T-helper 22 cell (primary cell): ENCODE results near the gene ACTN1.
"Not testable (repeated sequence)": the region's sequence is repeated elsewhere in the genome, so short reads cannot be mapped to it uniquely, and the experiment has no call there.

Experiments used
- DNase-seq: peaks from one replicate; pipeline ENCODE4 v3.0.0-alpha.2; 2020; ENCODE audit warnings: low read depth

Gene ACTN1

DNA sequence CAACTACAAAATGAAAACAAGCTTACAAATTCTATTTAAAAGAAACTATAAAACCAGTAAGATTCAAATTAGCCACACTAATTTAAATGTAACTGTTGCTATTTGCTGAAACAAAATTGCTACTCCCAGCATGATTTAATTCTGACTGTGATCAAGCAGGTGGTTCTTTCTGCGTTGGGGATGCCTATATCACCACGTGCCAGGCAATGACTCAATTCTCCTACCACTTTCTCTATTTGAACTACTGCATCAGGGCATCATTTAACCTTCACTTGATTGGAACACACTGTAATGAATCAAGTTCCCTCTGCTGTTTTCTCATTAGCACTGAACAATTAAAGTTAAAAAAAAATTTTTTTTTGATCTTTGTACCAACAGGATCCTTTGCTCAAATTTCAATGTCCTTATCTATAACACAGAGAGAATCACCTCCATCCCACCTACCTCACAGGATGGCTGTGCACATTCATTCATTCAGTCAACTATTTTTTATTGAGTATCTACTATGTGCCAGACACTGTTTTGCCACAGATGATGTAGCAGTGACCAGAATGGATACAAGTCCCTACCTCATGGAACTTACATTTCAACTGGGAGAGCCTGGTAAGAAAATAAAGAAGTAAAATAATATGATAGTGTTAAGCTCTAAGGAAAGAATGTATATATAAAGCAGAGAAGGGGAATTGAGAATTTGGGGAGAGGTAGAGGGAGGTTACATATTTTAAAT is 8.0 kb upstream of the ACTN1 start:
- DNase-seq: no peak

DNA sequence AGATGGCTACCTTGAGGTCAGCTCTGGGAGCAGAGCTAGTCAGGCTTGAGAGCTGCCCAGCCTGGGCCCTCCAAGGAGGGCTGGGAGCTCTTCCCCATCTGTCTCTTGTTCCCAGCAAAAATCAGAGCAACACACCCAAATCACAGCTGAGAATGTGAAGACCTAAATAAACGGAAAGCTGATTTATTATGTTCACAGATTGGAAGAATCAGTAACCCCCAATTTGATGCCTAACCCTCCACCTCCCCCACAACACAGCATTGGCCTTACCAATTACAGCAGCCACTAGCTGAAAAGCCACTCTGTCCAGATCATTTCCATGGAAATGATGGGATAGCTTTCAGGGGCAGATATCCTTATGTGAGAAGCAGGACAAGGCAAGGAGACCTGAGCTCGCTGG is 7.1 kb upstream of the ACTN1 start:
- no peak for DNase-seq

DNA sequence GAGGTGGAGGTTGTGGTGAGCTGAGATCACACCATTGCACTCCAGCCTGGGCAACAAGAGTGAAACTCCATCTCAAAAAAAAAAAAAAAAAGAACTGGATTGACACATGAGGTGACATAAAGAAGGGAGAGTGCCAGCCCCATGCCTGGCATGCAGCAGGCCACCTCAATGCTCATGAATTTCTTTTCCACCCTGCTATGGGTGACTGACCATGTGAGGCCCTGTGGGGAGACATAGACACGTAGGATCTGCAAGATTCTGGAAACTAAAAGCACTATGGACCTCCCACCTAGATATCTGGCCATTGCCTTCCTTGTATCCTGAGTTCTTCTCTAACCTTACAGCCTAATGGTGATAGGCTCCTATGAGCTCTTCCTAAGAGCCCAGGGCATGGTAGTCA is 5.6 kb upstream of the ACTN1 start:
- no peak for DNase-seq

DNA sequence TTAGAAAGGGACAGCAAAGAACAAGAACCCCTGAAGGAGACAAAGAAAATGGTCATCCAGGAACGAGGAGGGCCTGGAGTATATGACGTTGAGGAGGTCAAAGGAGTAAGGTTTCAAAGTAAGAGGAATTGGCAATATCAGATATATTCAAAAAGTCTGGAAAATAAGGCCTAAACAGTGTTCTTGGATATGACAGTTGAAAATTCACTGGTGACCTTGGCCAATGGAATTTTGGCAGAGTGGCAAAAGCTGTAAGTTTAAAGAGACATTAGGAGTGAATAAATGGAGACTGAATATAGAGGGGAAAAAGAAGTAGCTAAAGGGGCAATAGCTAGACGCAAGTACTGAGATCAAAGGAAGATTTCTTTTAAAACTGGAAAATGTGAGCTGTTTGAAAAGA is 4.1 kb upstream of the ACTN1 start:
- no peak for DNase-seq

DNA sequence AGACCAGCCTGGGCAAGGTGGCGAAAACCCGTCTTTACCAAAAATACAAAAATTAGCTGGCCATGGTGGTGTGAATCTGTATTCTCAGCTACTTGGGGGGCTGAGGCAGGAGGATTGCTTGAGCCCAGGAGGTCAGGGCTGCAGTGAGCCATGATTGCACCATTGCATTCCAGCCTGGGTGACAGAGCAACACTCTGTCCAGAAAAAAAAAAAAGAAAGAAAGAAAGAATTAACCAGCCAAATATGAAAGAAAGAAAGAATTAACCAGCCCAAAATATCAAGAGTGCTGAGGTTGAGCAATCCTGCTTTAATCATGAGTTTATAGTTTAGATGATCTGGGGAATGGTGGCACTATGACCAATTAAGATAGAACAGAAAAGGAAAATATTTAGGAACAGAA is 3.5 kb upstream of the ACTN1 start:
- DNase-seq: no peak

DNA sequence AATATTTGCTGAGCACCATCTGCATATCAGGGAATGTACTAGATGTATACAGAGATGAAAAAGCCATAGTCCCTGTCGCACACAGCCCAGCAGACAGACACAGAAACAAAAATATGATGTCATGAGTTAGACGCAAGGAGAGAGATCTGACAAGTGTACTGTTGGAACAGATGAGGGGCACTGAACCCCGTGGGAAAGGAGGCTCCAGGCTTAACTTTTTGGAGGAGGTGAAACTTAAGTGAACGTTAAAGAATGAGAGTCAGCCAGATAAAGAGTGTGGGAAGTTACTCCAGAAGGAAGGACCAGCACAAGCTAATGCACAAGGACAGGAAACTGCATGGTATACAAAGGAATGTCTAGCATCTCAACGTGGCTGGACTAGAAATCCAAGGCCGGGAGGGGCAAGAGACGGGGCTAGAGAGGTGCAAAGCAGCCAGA is 2.5 kb upstream of the ACTN1 start:
- no peak for DNase-seq

DNA sequence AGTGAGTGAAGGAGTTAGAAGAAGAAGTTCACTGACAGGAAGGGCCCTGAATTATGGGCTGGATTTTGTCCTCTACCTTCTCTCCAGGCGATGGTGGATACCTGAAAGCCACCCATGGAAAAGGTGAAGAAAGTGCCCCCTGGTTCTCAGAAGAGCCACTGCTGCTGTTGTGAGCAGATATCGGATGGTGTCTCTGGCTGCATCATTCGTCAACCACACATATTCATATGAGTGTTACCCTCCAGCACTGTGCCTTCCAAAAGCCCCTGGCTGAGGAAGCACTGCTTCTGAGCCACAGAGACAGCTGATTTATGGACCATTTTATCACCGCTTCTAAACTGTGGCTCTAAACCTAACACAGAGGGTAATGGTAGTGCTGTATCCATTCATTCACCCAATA is 2.0 kb upstream of the ACTN1 start:
- DNase-seq: no peak

DNA sequence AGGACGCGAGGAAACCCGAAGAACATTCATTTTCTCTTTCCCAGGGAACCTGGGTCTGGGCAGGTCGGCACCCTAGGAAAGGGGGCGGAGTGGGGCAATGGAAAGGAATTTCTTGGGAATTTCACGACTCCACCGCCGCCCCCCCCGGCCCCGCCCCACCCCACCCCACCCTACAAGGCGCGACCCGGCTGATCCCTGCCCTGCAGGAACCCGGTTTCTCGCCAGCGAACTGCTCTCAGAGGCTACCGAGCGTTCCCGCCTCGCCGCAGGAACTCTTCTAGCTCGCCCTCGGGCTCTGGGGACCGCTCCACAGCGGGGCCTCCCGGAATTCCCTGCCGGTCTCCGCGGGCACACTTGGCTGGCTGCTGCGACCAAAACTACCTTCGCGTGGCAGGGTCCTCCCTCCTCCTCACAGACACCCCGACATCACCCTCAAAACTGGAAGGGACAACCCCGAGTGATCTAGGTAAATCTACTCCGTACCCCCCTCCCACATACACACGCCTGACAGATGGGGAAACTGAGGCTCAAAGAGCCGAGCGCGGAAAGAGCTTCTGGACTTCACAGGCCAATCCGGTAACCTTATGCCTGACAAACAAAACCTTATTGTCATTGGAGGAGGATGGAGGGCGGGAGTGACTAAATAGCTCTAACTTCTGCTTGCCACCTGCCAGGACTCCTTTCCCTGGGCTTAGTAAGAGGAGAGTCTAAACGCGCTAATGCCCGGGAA is 785 bp upstream of the ACTN1 start:
- DNase-seq: no peak

DNA sequence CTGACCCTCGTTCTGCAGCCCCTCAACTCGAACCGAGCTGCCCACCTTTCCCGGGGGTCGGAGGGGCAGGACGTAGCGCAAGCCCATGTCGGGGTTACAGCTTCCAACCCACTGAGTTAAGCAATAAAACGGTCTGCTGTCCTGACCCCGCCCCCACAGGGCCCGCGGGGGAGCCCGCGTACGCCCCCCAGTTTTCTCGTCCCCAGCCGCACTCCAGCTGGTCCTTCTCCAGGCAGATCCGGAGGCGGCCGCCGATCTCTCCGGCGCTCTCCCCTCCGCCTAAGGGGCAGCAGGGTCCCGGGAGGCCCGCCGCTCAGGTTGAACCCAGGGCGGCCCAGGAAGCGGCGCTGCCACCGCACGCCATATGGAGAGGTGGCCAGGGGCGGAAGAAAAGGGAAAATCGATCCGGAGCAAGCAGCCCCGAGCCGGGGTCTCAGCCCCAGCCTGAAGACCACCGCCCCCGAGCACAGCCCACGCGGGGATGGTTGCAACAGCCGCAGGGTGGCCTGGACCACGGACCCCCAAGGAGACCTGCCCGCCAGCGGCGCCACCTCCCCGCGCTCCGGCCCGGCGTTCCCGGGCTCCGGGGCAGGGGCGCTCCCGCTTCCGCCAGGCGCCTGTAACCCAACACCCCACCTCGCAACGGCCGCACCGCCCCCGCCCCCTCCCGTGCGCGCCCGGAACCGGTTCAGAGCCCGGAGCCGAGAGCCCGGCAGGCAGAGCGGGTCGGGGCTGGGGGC is 760 bp downstream of the ACTN1 start:
- no peak for DNase-seq

DNA sequence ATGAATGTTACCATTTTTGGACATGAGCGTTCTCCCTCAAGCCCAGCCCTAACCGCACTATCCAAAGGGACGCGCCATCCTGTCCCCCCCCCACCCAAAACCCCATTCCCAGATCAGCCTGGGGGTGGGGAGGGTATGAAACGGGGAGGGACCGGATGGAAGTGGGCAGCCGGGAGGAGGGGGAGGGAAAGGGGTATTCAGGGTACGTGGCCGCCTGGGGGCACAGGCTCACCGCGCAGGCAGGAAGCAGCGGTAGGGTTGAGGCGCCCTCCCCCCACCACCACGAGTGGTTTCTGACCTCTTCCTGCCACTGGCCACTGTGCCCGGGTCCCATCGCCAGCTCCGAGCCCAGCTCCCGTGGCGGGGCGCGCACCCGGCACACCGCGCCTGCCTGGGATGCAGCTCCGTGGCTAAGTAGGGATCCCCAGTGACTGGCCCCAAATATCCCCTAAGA is 1.4 kb downstream of the ACTN1 start:
- DNase-seq: no peak

DNA sequence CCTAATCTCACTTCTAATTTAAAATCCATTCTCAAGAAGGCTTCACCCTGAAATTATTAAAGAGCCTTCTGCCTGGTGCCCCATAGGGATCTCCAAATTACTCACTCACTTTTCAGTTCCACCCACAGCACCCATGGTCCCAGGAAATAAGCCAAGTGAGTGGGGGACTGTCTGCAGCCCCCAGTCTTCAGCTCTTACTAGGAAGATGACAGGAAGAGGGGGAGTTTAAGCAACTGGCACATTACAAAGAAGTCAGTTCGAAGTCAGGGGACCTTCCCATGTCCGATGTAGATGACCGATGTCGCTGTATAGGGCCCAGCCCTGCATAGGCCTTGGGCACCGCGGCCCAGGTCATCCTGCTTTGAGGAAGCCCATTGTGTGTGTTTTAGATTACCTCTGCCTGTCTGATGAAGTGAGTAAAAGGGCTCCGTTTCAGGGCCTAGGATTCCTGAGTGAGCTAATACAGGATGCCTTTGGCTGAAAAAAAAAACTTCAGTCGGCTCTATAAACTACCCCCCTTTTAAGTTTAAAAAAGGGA is 1.9 kb downstream of the ACTN1 start:
- DNase-seq: no peak

DNA sequence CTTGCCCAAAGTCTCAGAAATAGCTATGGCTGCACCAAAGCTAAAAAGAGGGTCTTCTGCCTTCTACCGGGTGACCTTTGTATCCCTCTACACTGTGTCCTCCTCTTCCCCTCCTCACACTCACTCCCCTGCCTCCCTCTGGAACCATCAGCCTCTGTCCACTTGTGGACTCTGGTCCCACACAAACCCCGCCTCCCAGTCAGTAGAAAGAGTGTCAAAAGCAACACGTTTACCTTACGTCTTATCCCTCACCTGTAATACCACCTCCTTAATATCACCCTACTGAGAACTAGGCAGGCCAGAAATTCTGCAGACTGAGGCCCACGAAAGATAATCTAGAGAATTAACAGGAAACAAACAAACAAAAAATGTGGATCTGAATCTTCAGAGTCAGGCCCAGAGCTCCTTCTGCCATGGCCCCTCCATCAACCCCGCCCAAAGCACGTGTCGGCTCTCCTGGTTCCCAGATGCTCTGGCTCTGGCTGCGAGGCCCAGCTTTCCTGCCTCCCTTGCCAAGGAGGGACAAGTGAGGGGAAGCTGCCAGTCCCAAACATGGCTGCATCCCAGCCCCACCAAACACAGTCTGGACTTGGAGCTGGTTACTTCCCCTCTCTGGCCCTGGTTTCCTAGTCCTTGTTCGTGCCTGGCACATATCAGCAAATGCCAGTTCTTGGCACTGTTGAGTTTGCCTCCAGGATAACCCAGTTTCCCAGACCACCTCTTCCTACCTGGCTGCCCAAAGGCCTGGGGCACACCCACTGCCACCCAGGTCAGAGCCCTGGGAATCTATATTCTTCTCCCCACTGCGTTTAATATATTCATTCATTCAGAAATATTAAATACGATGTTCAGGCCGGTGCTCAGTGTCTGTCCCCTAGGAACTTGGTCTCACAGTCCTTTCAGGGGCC is 2.7 kb downstream of the ACTN1 start:
- no peak for DNase-seq

DNA sequence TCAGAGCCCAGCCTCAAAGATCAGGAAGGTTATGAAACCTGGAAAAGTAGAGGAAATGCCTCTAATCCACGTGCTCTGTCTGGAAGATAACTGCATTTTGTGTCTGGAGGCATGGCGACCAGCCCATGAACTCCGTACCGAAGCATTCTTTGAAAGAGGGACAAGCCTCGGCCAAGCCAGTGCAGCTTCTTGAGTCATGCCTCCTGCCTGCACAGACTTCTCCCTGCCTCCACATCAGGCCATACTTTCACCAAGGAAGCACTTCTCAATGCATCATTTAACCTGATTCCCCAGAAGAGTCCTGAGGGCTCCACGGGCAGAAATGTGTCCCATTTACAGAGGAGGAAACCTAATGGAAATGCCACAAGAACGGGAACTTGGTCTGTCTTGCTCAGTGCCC is 3.4 kb downstream of the ACTN1 start:
- no peak for DNase-seq

DNA sequence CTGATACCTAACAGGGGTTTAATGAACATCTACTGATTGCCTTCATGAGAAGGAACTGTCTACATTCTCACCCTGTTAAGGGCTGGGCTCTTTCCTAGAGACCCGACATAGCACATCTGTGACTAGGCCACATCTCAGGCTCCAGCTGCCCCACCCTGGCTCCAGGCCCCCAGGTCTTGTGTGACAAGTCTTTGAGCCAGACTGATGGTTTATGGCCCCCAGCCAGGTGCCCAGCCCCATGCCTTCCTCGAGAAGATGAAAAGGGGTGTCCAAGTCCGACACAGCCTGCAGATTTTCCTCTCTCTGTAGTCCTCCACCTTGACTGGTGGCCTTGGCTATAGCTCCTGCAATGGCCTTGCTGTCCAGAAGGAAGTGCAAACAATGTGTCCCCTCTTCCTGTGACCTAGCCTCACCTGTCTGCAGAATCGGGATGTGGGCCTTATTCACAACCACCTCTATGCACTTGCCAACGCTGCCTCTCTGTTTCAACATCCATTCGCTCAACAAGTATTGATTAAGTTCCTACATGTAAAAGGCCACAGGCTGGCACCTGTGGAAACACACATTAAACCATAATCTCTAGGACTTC is 4.2 kb downstream of the ACTN1 start:
- no peak for DNase-seq

DNA sequence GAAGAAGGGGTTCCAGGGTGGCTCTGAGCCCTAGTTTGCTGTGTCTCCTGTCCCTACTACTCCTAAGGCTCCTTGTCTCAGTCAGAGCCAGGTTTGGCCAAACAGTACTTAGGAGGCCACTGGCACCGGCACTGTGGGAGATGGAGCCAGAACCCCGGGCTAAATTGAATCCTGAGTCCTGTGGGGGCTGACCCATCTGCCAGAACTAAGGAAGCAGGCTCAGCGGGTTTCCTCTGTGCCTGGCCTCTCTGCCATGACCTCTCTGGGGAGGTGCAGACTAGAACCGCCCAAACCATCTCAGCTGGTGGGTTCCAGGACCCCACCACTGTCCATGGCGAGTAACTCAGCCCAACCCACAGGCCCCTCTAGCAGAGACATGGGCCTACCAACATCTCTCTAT is 5.5 kb downstream of the ACTN1 start:
- no peak for DNase-seq

DNA sequence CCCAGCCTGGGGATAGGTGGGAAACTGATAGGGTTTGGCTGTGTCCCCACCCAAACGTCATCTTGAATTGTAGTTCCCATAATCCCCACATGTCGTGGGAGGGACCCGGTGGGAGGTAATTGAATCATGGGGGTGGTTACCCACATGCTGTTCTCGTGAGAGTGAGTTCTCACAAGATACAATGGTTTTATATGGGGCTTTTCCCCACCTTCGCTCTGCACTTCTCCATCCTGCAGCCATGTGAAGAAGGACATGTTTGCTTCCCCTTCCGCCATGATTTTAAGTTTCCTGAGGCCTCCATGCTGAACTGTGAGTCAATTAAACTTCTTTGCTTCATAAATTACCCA is 5.9 kb downstream of the ACTN1 start:
- DNase-seq: not testable (repeated sequence)

DNA sequence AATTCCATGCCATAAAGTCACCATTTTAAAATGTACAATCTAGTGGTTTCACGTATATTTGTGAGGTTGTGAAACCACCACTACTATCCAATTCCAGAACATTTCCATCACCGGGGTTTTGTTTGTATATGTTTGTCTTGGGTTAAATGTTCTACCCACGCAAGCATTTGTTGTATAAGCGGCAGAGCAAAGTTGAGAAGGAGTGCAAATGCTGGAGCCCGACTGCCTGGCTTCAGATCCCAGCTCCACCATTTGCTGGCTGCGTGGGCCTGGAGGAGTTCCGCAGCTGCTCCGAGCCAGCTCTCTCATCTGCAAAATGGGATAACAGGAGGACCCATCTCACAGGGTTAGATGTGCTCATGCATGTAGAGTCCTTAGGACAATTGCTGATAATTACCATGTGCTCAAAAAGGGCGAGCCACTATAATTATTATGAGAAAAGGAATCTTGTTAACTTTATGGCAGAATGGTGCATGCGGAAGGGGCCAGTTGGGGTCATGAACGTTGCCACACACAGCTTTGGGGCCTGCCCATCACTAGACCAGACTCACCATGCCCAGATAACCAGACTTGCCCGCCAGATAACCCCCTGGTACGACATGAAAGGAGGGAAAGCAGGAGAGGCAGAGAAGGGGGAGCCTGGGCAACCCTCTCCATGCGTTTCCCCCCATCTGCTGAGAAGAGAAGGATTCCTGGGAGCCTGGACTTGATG is 6.4 kb downstream of the ACTN1 start:
- DNase-seq: no peak

DNA sequence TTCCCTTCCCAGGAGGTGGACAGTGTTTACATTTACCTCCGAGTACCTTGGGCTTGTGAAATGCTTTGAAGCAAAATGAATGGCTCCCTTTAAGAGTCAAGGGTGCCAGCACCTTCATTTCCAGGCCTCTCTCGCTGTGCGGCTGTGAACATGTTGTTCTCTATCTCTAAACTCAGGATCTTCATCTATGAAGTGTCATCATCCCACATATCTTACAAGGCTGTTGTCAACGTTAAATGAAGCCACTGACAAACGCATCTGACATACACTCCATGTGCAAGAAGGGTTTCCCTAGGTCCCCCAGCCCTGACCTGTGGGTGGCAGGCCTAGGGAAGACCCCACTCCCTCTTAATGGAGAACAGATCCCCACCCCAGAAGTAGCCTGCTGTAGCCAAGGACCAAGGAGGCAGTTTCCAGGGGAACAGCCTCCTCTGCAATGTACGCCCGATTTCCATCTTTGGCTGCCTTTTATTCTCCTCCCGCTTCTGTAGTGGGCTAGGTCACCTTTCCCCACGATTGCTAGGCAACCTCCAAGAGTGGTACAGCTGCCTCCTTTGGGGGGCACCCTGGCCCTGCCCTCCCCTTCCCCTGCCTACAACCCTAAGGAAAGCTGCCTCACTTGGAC is 7.6 kb downstream of the ACTN1 start:
- DNase-seq: no peak

DNA sequence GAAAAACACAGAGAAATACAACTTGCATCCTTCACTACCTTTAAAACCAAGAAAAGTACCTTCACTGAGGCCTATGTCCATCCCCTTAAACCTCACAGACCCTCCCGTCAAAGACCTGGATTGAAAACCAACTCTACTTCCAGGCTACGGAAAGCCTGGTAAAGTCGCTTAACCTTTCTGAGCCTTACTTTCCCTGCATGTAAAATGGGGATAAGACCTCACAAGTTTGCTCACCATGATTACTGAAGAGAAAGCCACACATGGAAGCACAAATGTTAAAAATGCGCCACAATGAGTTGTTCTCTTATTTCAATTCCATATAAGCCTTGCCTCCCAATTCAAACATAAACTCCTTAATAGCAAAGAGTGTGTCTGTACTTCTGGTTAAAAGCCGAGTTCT is 8.4 kb downstream of the ACTN1 start:
- DNase-seq: no peak

DNA sequence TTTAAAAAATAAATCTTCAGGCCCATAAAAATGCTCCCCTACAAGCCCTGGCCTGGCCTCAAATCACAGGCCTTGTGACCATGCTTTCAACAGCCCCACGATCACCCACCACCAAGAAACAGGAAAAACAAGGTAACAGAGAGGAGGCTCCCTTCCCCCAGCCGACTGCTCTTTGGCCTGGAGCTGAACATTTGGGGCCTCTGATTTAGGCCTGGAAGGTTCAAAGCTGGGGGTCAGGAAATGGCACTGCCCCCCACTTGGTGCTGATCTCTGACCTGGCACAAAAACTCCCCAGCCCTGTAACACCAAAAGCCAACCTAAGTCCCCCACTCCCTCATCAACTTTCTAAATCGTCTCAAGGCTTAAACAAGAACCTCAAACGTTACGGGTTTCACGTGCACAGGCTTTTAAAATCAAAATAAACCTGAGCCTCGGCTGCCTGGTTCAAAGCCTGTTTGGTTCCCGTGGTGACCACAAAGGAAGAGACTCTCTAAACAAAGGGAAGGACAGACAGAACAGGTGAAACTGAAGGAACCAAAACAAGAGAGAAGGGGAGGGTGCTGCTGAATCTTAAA is 9.0 kb downstream of the ACTN1 start:
- DNase-seq: no peak
